Right lobe of liver (tissue), 6 donors: ENCODE results near the gene P2RY6. TPM values are rescaled to one million over a fixed set of nuclear protein-coding genes. Genes with fewer than 3 reads are reported as not detected.

ENCODE experiments used
- ATAC-seq, 4 donors: fragments of 200-7000 bp; cut with Tn5 transposase; one replicate each; pipeline ENCODE4 v1.9.1; 2020; ENCODE audit warnings: mild to moderate bottlenecking in 4 of 4, moderate library complexity in 4 of 4
- DNase-seq, 3 donors: peaks; one replicate each; pipeline ENCODE4 v3.0.0-alpha.2; 2020
- H3K27ac ChIP-seq, 3 donors: fragments of 200-600 bp; one replicate each; pipeline ENCODE4 v1.8.0; 2022
- H3K27me3 ChIP-seq, 2 donors: fragments of 200-600 bp; one replicate each; pipeline ENCODE4 v1.8.0; 2022
- H3K36me3 ChIP-seq, 4 donors: fragments of 200-600 bp; sonication (generic) in 1 of 4; one replicate each; pipeline versions ENCODE4 v1.5.1 to v1.8.0; 2017 to 2022; ENCODE audit warnings: control low read depth in 1 of 4
- H3K4me1 ChIP-seq, 4 donors: fragments of 200-600 bp; sonication (generic) in 1 of 4; one replicate each; pipeline versions ENCODE4 v1.5.1 to v1.8.0; 2017 to 2022; ENCODE audit warnings: control low read depth in 1 of 4
- H3K4me3 ChIP-seq, 3 donors: fragments of 200-600 bp; one replicate each; pipeline ENCODE4 v1.8.0; 2022
- H3K9me3 ChIP-seq, 4 donors: fragments of 200-600 bp; sonication (generic) in 1 of 4; one replicate each; pipeline versions ENCODE4 v1.5.1 to v1.8.0; 2017 to 2022; ENCODE audit warnings: control low read depth in 1 of 4
- CTCF ChIP-seq, 4 donors: fragments of 200-600 bp in 3 of 4; fragments of 450-650 bp in 1 of 4; IDR thresholded peaks; one replicate each; pipeline versions ENCODE4 v1.5.1 to v1.8.0; 2016 to 2022; ENCODE audit warnings: antibody characterized with exemption in 4 of 4, mild to moderate bottlenecking in 2 of 4
- POLR2A ChIP-seq: fragments of 450-650 bp; IDR thresholded peaks from one replicate; pipeline ENCODE4 v1.6.1; 2017; ENCODE audit warnings: antibody characterized with exemption, mild to moderate bottlenecking
- WGBS: methylation state at CpG from one replicate; pipeline ENCODE4 v1.1.6; 2018; ENCODE audit warnings: low coverage, low lambda C conversion rate; ENCODE audit not compliant: insufficient coverage; ENCODE audit errors: missing lambda C conversion rate; 5-methylcytosine and 5-hydroxymethylcytosine counted together
- intact Hi-C, 2 donors: fragments of 100-400 bp; cut with DNase I; formaldehyde crosslinking; loops; one replicate each; pipeline versions ENCODE4 v1.11.2 to v1.14.1; 2022
- total RNA-seq, 6 experiments: library from RNA; depleted of rRNA in 2 of 6; stranded (reverse); fragments of >200 nt in 2 of 6; fragmentation: NEBNext Ultra II Directional in 3 of 6; extraction: Animal tissue kit (Norgen Biotek cat#: 25700) in 3 of 6; gene quantifications; one replicate each; pipeline versions ENCODE4 v1.1.0 to v1.2.4, GENCODE V29; 2016 to 2023
- donor health status: DM: no; HTN: yes; CAD: no.
- donor health status: DM: no; HTN: no; CAD: no.
- donor health status: DM: no; HTN: no; CAD: no.
- donor health status: DM: no; HTN: yes; CAD: no.
- donor health status: DM: no; HTN: yes; CAD: no.

Gene P2RY6
- total RNA-seq, 6 experiments from 2014 or later = 0.24 to 1.8 (median 0.62) TPM

GRCh38 chr11:73347067-73347466 is 74.9 kb downstream of the P2RY6 start:
- DNase-seq (no peak), ATAC-seq (no peak)
- 67% methylated on average over 3 of the region's 12 CpGs for WGBS
- intact Hi-C loops = no loop called here
- TF ChIP-seq CTCF (IDR thresholded peaks at IDR 0.05) (no peak), POLR2A (no peak)
- H3K4me1 ChIP-seq = peaks cover 0 to 11% (median 0%) of the 10 kb centered on the region in 4 donors
- H3K27me3 ChIP-seq = no peaks in the 10 kb centered on the region
- H3K9me3 ChIP-seq = no peaks in the 10 kb centered on the region
- H3K27ac ChIP-seq = no peak overlapping the region
- H3K36me3 ChIP-seq = no peaks in the 10 kb centered on the region
- H3K4me3 ChIP-seq = no peak overlapping the region

Other genes with a start within 250 kb of the P2RY6 start
- 10 to 100 TPM; 10.8 to 25.9 (median 17.8) TPM for gene FCHSD2, start 130.0 kb upstream of the P2RY6 start, total RNA-seq
- gene P2RY2, start 54.1 kb upstream of the P2RY6 start, total RNA-seq = 1 to 10 TPM; 2.6 to 5.1 (median 3.5) TPM
- gene ARHGEF17, start 35.9 kb downstream of the P2RY6 start, total RNA-seq = 1 to 10 TPM; 4.6 to 7.3 (median 5.4) TPM
- 1 to 10 TPM in 5 of 6 experiments, under 1 TPM in 1; 0.81 to 5.4 (median 1.6) TPM for gene RELT, start 104.1 kb downstream of the P2RY6 start, total RNA-seq